ENCODE results near the gene ZFAND6.

ZFAND6 gene

GRCh38 chr15:80052597-80053304, 6.7 kb upstream of the ZFAND6 start:
- Histone ChIP-seq H3K9ac (ENCODE audit: low read length) (no peak overlapping the region), H3K27me3 (ENCODE audit: control insufficient read depth, insufficient read depth, low read length) (peaks cover 5% of the 10 kb centered on the region; the same call in 1 of the 2 replicates), H3K27ac (ENCODE audit: low read depth, low read length) (no peak overlapping the region), H3K9me3 (ENCODE audit: control insufficient read depth, insufficient read depth, low read depth, low read length) (no peaks in the 10 kb centered on the region), H3K36me3 (ENCODE audit: control insufficient read depth, insufficient read depth, low read length) (no peaks in the 10 kb centered on the region), H3K4me3 (ENCODE audit: low read depth, low read length) (no peak overlapping the region), H3K4me1 (ENCODE audit: control insufficient read depth, insufficient read depth, low read length) (peaks cover 1% of the 10 kb centered on the region; the same call in 1 of the 2 replicates)

GRCh38 chr15:80055933-80056332, 3.5 kb upstream of the ZFAND6 start:
- H3K4me1 ChIP-seq (ENCODE audit: control insufficient read depth, insufficient read depth, low read length), result peaks cover 8% of the 10 kb centered on the region; the same call in 1 of the 2 replicates
- no peak overlapping the region for H3K4me3 ChIP-seq (ENCODE audit: low read depth, low read length)
- H3K27me3 ChIP-seq (ENCODE audit: control insufficient read depth, insufficient read depth, low read length), result peaks cover 12% of the 10 kb centered on the region; the same call in 1 of the 2 replicates
- H3K9ac ChIP-seq (ENCODE audit: low read length), result no peak overlapping the region
- no peaks in the 10 kb centered on the region for H3K36me3 ChIP-seq (ENCODE audit: control insufficient read depth, insufficient read depth, low read length)
- no peaks in the 10 kb centered on the region for H3K9me3 ChIP-seq (ENCODE audit: control insufficient read depth, insufficient read depth, low read depth, low read length)
- no peak overlapping the region for H3K27ac ChIP-seq (ENCODE audit: low read depth, low read length)

- Histone ChIP-seq H3K4me3 (ENCODE audit: low read depth, low read length) (peak overlapping the region; percentile 77), H3K36me3 (ENCODE audit: control insufficient read depth, insufficient read depth, low read length) (no peaks in the 10 kb centered on the region), H3K9ac (ENCODE audit: low read length) (no peak overlapping the region), H3K27me3 (ENCODE audit: control insufficient read depth, insufficient read depth, low read length) (peaks cover 12% of the 10 kb centered on the region; the same call in 1 of the 2 replicates), H3K4me1 (ENCODE audit: control insufficient read depth, insufficient read depth, low read length) (peaks cover 25% of the 10 kb centered on the region), H3K27ac (ENCODE audit: low read depth, low read length) (no peak overlapping the region), H3K9me3 (ENCODE audit: control insufficient read depth, insufficient read depth, low read depth, low read length) (no peaks in the 10 kb centered on the region)
These were observed 1.4 kb upstream of the ZFAND6 start for GRCh38 chr15:80058044-80058443.

- peaks cover 12% of the 10 kb centered on the region; the same call in 1 of the 2 replicates for H3K27me3 ChIP-seq (ENCODE audit: control insufficient read depth, insufficient read depth, low read length)
- no peaks in the 10 kb centered on the region for H3K9me3 ChIP-seq (ENCODE audit: control insufficient read depth, insufficient read depth, low read depth, low read length)
- peaks cover 31% of the 10 kb centered on the region for H3K4me1 ChIP-seq (ENCODE audit: control insufficient read depth, insufficient read depth, low read length)
- peak overlapping the region; percentile 95 for H3K4me3 ChIP-seq (ENCODE audit: low read depth, low read length)
- H3K27ac ChIP-seq (ENCODE audit: low read depth, low read length), result peak overlapping the region; percentile 91
- H3K36me3 ChIP-seq (ENCODE audit: control insufficient read depth, insufficient read depth, low read length), result no peaks in the 10 kb centered on the region
- H3K9ac ChIP-seq (ENCODE audit: low read length), result peak overlapping the region; percentile 89
These were observed 395 bp downstream of the ZFAND6 start for GRCh38 chr15:80059786-80060355.

- no peaks in the 10 kb centered on the region for H3K9me3 ChIP-seq (ENCODE audit: control insufficient read depth, insufficient read depth, low read depth, low read length)
- H3K4me3 ChIP-seq (ENCODE audit: low read depth, low read length), result peak overlapping the region; percentile 95
- H3K9ac ChIP-seq (ENCODE audit: low read length), result peak overlapping the region; percentile 89
- peak overlapping the region; percentile 91 for H3K27ac ChIP-seq (ENCODE audit: low read depth, low read length)
- peaks cover 33% of the 10 kb centered on the region for H3K4me1 ChIP-seq (ENCODE audit: control insufficient read depth, insufficient read depth, low read length)
- peaks cover 12% of the 10 kb centered on the region; the same call in 1 of the 2 replicates for H3K27me3 ChIP-seq (ENCODE audit: control insufficient read depth, insufficient read depth, low read length)
- H3K36me3 ChIP-seq (ENCODE audit: control insufficient read depth, insufficient read depth, low read length), result no peaks in the 10 kb centered on the region
These were observed 1.0 kb downstream of the ZFAND6 start for GRCh38 chr15:80060356-80061006.

GRCh38 chr15:80061582-80061981, 2.1 kb downstream of the ZFAND6 start:
- H3K4me3 ChIP-seq (ENCODE audit: low read depth, low read length), result peak overlapping the region; percentile 95

GRCh38 chr15:80066912-80067311, 7.4 kb downstream of the ZFAND6 start:
- Histone ChIP-seq H3K27ac (ENCODE audit: low read depth, low read length) (no peak overlapping the region), H3K4me1 (ENCODE audit: control insufficient read depth, insufficient read depth, low read length) (peaks cover 36% of the 10 kb centered on the region), H3K27me3 (ENCODE audit: control insufficient read depth, insufficient read depth, low read length) (no peaks in the 10 kb centered on the region), H3K9ac (ENCODE audit: low read length) (no peak overlapping the region), H3K4me3 (ENCODE audit: low read depth, low read length) (no peak overlapping the region), H3K9me3 (ENCODE audit: control insufficient read depth, insufficient read depth, low read depth, low read length) (no peaks in the 10 kb centered on the region), H3K36me3 (ENCODE audit: control insufficient read depth, insufficient read depth, low read length) (no peaks in the 10 kb centered on the region)

More at GRCh38 chr15:80061582-80061981, 2.1 kb downstream of the ZFAND6 start:
- Histone ChIP-seq H3K9me3 (ENCODE audit: control insufficient read depth, insufficient read depth, low read depth, low read length) (no peaks in the 10 kb centered on the region), H3K4me1 (ENCODE audit: control insufficient read depth, insufficient read depth, low read length) (peaks cover 33% of the 10 kb centered on the region), H3K27me3 (ENCODE audit: control insufficient read depth, insufficient read depth, low read length) (peaks cover 12% of the 10 kb centered on the region; the same call in 1 of the 2 replicates), H3K9ac (ENCODE audit: low read length) (no peak overlapping the region), H3K27ac (ENCODE audit: low read depth, low read length) (no peak overlapping the region), H3K36me3 (ENCODE audit: control insufficient read depth, insufficient read depth, low read length) (no peaks in the 10 kb centered on the region)

GRCh38 chr15:80068578-80068977, 9.1 kb downstream of the ZFAND6 start:
- no peaks in the 10 kb centered on the region for H3K27me3 ChIP-seq (ENCODE audit: control insufficient read depth, insufficient read depth, low read length)
- H3K27ac ChIP-seq (ENCODE audit: low read depth, low read length), result no peak overlapping the region
- H3K9me3 ChIP-seq (ENCODE audit: control insufficient read depth, insufficient read depth, low read depth, low read length), result no peaks in the 10 kb centered on the region
- H3K4me1 ChIP-seq (ENCODE audit: control insufficient read depth, insufficient read depth, low read length), result peaks cover 28% of the 10 kb centered on the region
- H3K9ac ChIP-seq (ENCODE audit: low read length), result no peak overlapping the region
- no peaks in the 10 kb centered on the region for H3K36me3 ChIP-seq (ENCODE audit: control insufficient read depth, insufficient read depth, low read length)
- no peak overlapping the region for H3K4me3 ChIP-seq (ENCODE audit: low read depth, low read length)

- 0 out of 2 replicates have a peak overlapping the region, but pooled peaks have one; percentile 50 for H3K27ac ChIP-seq (ENCODE audit: low read depth, low read length)
- no peak overlapping the region for H3K9ac ChIP-seq (ENCODE audit: low read length)
- no peaks in the 10 kb centered on the region for H3K36me3 ChIP-seq (ENCODE audit: control insufficient read depth, insufficient read depth, low read length)
- H3K4me1 ChIP-seq (ENCODE audit: control insufficient read depth, insufficient read depth, low read length), result peaks cover 33% of the 10 kb centered on the region
- no peak overlapping the region for H3K4me3 ChIP-seq (ENCODE audit: low read depth, low read length)
- H3K9me3 ChIP-seq (ENCODE audit: control insufficient read depth, insufficient read depth, low read depth, low read length), result no peaks in the 10 kb centered on the region
- H3K27me3 ChIP-seq (ENCODE audit: control insufficient read depth, insufficient read depth, low read length), result no peaks in the 10 kb centered on the region
These were observed 11.4 kb downstream of the ZFAND6 start for GRCh38 chr15:80070840-80071239.

- Histone ChIP-seq H3K36me3 (ENCODE audit: control insufficient read depth, insufficient read depth, low read length) (no peaks in the 10 kb centered on the region), H3K9ac (ENCODE audit: low read length) (no peak overlapping the region), H3K27me3 (ENCODE audit: control insufficient read depth, insufficient read depth, low read length) (no peaks in the 10 kb centered on the region), H3K4me1 (ENCODE audit: control insufficient read depth, insufficient read depth, low read length) (peaks cover 41% of the 10 kb centered on the region), H3K4me3 (ENCODE audit: low read depth, low read length) (peak overlapping the region; percentile 68), H3K9me3 (ENCODE audit: control insufficient read depth, insufficient read depth, low read depth, low read length) (no peaks in the 10 kb centered on the region), H3K27ac (ENCODE audit: low read depth, low read length) (no peak overlapping the region)
These were observed 12.2 kb downstream of the ZFAND6 start for GRCh38 chr15:80071652-80072051.
